Panc1 (cell line): ENCODE data around the gene VNN1. TPM values are rescaled to one million over a fixed set of nuclear protein-coding genes. Genes with fewer than 3 reads are reported as not detected.

Experiments used
- ATAC-seq: fragments of 200-7000 bp; cut with Tn5 transposase; 2 replicates; pipeline ENCODE4 v1.9.1; 2020; ENCODE audit warnings: mild to moderate bottlenecking, moderate library complexity
- BruUV-seq: library from RNA; stranded (reverse); fragments of 400-500 nt; replicated peaks from 2 replicates; lab custom pipeline; 2021; lab: Mats Ljungman, UMichigan
- CTCF ChIA-PET: fragments of 300-600 bp; sonication (Branson Sonifier 250); formaldehyde crosslinking; loops from one replicate; lab custom pipeline; 2022; ENCODE audit warnings: antibody characterized with exemption; lab: Charles Lee
- POLR2A ChIA-PET: fragments of 300-600 bp; sonication (Branson Sonifier 250); formaldehyde crosslinking; loops from one replicate; lab custom pipeline; 2022; ENCODE audit warnings: antibody characterized with exemption; lab: Charles Lee
- DNase-seq: peaks from one replicate; pipeline ENCODE4 v3.0.0-alpha.2; 2010; ENCODE audit warnings: low read depth, low spot score
- H3K27ac ChIP-seq: 2 replicates; pipeline ENCODE4 v1.5.1; 2011; ENCODE audit warnings: mild to moderate bottlenecking, low read length, inconsistent platforms
- H3K27me3 ChIP-seq: fragments of 200-500 bp; sonication (Bioruptor generic); 2 replicates; pipeline ENCODE4 v1.6.0; 2014; ENCODE audit warnings: low read length, inconsistent platforms; ENCODE audit not compliant: control insufficient read depth, insufficient read depth
- H3K36me3 ChIP-seq: fragments of 200-500 bp; sonication (Bioruptor generic); 2 replicates; pipeline ENCODE4 v1.5.1; 2014; ENCODE audit warnings: inconsistent platforms, mild to moderate bottlenecking, low read length, moderate library complexity; ENCODE audit not compliant: control insufficient read depth, insufficient read depth
- H3K4me1 ChIP-seq: 2 replicates; pipeline ENCODE4 v1.5.1; 2011; ENCODE audit warnings: inconsistent platforms, mild to moderate bottlenecking, low read length, moderate library complexity; ENCODE audit not compliant: control insufficient read depth, insufficient read depth
- H3K4me3 ChIP-seq, 2 experiments: 2 replicates each; pipeline ENCODE4 v1.5.1; 2011 to 2012; ENCODE audit warnings: low read depth in 2 of 2, low read length in 2 of 2, mild to moderate bottlenecking in 2 of 2, inconsistent platforms in 1 of 2, moderate library complexity in 1 of 2
- H3K9me3 ChIP-seq: fragments of 200-500 bp; sonication (Bioruptor generic); 2 replicates; pipeline ENCODE4 v1.5.1; 2014; ENCODE audit warnings: low read depth, mild to moderate bottlenecking, inconsistent platforms, low read length, moderate library complexity; ENCODE audit not compliant: control insufficient read depth, insufficient read depth
- POLR2AphosphoS5 ChIP-seq: IDR thresholded peaks from 2 replicates; pipeline ENCODE4 v1.6.1; 2012; ENCODE audit warnings: mild to moderate bottlenecking, low read depth, low read length, moderate library complexity
- SIN3A ChIP-seq: IDR thresholded peaks from 2 replicates; pipeline ENCODE4 v1.6.1; 2012; ENCODE audit warnings: low read depth, mild to moderate bottlenecking, low read length, moderate library complexity, borderline replicate concordance; ENCODE audit not compliant: insufficient read depth
- TCF7L2 ChIP-seq: IDR thresholded peaks from 2 replicates; pipeline ENCODE4 v1.6.1; 2011; ENCODE audit warnings: mild to moderate bottlenecking, low read depth, low read length, inconsistent platforms
- in situ Hi-C: cut with HindIII; loops from 2 replicates; pipeline ENCODE4 v1.10.0; 2016; ENCODE audit warnings: low sequenced_read_pairs, low pct_unique_long_range_greater_than_20kb
- intact Hi-C: fragments of 100-400 bp; cut with micrococcal nuclease; formaldehyde crosslinking; loops from one replicate; pipeline ENCODE4 v1.10.0; 2022; ENCODE audit not compliant: unreplicated experiment
- total RNA-seq: library from RNA; stranded (reverse); gene quantifications from one replicate; pipeline ENCODE4 v1.2.1, GENCODE V29; 2021; ENCODE audit not compliant: unreplicated experiment
- TF ChIP-seq, protein P1 (sequence below): fragments of 450-650 bp; IDR thresholded peaks from 2 replicates; pipeline ENCODE4 v1.5.1; 2017; ENCODE audit warnings: mild to moderate bottlenecking
- TF ChIP-seq, protein P2 (sequence below), 2 experiments: IDR thresholded peaks; 2 replicates each; pipeline ENCODE4 v1.6.1; 2011 to 2012; ENCODE audit warnings: low read depth in 2 of 2, control low read depth in 1 of 2, low read length in 1 of 2, mild to moderate bottlenecking in 1 of 2, moderate library complexity in 1 of 2; ENCODE audit not compliant: insufficient read depth in 1 of 2

Gene VNN1
- total RNA-seq, 1 experiment from 2014 or later: not detected

DNA sequence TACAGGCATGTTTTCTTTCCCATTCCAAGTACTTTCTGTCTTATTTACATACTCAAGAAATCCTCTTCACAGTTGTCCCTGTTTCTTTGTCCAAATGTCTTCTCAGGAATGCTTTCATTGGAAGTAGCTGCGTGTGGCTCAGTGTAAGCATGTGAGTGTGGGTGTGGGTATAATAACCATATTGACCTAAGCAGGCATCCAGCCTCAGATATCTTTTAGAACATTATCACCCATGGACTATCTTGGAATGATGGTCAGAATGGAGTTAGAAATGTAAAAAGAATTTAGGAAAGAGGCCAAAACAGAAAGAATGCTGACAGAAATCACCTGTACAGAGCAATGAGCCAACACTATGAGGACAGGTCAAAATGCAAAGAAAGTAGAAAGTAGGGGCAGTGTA, 27.4 kb upstream of the VNN1 start:
- ATAC-seq (no peak), DNase-seq (no peak)
- BruUV-seq: no TSS peak
- TF ChIP-seq, protein P1, sequence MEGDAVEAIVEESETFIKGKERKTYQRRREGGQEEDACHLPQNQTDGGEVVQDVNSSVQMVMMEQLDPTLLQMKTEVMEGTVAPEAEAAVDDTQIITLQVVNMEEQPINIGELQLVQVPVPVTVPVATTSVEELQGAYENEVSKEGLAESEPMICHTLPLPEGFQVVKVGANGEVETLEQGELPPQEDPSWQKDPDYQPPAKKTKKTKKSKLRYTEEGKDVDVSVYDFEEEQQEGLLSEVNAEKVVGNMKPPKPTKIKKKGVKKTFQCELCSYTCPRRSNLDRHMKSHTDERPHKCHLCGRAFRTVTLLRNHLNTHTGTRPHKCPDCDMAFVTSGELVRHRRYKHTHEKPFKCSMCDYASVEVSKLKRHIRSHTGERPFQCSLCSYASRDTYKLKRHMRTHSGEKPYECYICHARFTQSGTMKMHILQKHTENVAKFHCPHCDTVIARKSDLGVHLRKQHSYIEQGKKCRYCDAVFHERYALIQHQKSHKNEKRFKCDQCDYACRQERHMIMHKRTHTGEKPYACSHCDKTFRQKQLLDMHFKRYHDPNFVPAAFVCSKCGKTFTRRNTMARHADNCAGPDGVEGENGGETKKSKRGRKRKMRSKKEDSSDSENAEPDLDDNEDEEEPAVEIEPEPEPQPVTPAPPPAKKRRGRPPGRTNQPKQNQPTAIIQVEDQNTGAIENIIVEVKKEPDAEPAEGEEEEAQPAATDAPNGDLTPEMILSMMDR: no peak
- TF ChIP-seq TCF7L2 (no peak), SIN3A (no peak), POLR2AphosphoS5 (no peak)
- TF ChIP-seq, protein P2, sequence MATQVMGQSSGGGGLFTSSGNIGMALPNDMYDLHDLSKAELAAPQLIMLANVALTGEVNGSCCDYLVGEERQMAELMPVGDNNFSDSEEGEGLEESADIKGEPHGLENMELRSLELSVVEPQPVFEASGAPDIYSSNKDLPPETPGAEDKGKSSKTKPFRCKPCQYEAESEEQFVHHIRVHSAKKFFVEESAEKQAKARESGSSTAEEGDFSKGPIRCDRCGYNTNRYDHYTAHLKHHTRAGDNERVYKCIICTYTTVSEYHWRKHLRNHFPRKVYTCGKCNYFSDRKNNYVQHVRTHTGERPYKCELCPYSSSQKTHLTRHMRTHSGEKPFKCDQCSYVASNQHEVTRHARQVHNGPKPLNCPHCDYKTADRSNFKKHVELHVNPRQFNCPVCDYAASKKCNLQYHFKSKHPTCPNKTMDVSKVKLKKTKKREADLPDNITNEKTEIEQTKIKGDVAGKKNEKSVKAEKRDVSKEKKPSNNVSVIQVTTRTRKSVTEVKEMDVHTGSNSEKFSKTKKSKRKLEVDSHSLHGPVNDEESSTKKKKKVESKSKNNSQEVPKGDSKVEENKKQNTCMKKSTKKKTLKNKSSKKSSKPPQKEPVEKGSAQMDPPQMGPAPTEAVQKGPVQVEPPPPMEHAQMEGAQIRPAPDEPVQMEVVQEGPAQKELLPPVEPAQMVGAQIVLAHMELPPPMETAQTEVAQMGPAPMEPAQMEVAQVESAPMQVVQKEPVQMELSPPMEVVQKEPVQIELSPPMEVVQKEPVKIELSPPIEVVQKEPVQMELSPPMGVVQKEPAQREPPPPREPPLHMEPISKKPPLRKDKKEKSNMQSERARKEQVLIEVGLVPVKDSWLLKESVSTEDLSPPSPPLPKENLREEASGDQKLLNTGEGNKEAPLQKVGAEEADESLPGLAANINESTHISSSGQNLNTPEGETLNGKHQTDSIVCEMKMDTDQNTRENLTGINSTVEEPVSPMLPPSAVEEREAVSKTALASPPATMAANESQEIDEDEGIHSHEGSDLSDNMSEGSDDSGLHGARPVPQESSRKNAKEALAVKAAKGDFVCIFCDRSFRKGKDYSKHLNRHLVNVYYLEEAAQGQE (IDR thresholded peaks at IDR 0.05; ENCODE audit: insufficient read depth in 1 of 2, low read depth in 2 of 2, low read length in 1 of 2): no peak
- Histone ChIP-seq H3K36me3 (no peaks in the 10 kb centered on the region), H3K4me3 (no peak overlapping the region), H3K4me1 (no peaks in the 10 kb centered on the region), H3K27ac (no peak overlapping the region), H3K27me3 (no peaks in the 10 kb centered on the region), H3K9me3 (no peaks in the 10 kb centered on the region)
- ChIA-PET CTCF (no interaction called here), POLR2A (no interaction called here)
- in situ Hi-C loops: no loop called here
- intact Hi-C loops: no loop called here

DNA sequence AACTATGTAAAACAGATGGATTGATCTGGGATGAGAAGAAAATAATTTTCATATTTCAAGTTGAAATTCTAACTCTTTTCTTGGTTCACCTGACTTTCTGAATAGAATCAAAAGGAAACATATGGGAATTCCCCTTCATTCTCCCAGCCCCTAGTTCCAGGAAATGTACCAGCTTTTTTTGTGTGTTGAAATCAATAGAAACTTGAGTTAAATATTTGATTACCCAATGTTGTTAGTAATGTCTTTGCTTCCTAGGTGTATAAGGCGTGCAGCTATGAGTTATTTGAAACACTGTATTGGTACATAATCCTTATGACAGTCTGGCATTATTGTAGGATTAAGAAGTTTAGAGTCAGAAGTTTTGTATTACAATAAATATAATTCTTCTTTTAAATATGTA, 22.4 kb upstream of the VNN1 start:
- CTCF ChIA-PET: no interaction called here
- no peak for ATAC-seq
- DNase-seq: no peak
- no peaks in the 10 kb centered on the region for H3K9me3 ChIP-seq
- BruUV-seq: no TSS peak
- intact Hi-C loops: no loop called here
- H3K27me3 ChIP-seq: no peaks in the 10 kb centered on the region
- POLR2A ChIA-PET: no interaction called here
- H3K4me3 ChIP-seq: no peak overlapping the region
- no peaks in the 10 kb centered on the region for H3K4me1 ChIP-seq
- in situ Hi-C loops: no loop called here
- H3K27ac ChIP-seq: no peak overlapping the region
- H3K36me3 ChIP-seq: no peaks in the 10 kb centered on the region
- TF ChIP-seq TCF7L2 (no peak), SIN3A (no peak), POLR2AphosphoS5 (no peak)
- TF ChIP-seq, protein P2 (IDR thresholded peaks at IDR 0.05; ENCODE audit: insufficient read depth in 1 of 2, low read depth in 2 of 2, low read length in 1 of 2): no peak
- TF ChIP-seq, protein P1: no peak
